ENCODE data around the gene PKHD1.

The PKHD1 gene

DNA sequence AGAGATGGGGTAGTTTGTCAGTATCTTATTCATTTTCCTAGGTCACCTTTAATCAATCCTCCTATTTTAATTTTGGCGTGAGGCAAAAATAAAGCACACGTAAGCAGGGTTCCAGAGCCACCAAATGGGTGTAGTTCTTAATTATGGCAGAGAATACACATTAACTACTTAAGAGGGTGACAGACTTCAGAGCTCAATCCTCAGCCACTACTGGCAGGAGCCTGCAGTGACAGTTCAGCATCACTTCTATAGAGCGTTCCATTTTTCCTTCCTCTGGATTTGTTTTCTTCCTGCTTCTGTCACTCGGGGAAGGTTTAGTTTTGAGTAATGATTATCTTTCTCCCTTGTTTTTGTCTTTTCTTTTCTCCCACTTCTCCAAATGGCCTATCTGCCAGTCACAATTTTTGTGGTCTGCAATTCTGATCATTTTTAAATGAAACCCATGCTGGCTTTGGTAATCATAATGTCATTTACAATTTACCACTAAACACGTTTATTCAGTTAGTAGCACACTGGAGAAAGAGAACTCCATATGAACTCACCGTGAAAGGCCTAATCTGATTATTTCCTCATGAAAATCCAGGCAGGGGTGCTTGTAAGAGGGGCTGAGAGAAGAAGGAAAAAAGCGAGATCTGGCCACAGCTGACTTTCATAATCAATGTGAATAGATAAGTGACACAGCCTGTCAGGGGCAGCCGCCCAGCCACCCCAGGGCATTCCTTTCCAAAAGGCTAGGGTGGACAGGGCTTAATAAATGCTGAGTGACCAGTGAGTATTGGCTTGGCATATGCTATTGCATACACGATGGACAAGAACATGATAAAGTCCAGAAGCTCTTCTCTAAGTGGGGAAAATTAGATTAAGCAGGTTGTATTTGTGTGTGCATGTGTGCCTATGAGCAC is 412.1 kb downstream of the PKHD1 start:
- no peak for TF ChIP-seq CTCF (IDR thresholded peaks at IDR 0.05; ENCODE audit: insufficient read depth, missing control alignments)
- DNase-seq (ENCODE audit: insufficient read length, low spot score) (no peak), FAIRE-seq (no peak)

GRCh38 chr6:51663525-51663924 is 423.9 kb downstream of the PKHD1 start:
- TF ChIP-seq CTCF (IDR thresholded peaks at IDR 0.05; ENCODE audit: insufficient read depth, missing control alignments), result no peak
- FAIRE-seq, result no peak
- no peak for DNase-seq (ENCODE audit: insufficient read length, low spot score)

DNA sequence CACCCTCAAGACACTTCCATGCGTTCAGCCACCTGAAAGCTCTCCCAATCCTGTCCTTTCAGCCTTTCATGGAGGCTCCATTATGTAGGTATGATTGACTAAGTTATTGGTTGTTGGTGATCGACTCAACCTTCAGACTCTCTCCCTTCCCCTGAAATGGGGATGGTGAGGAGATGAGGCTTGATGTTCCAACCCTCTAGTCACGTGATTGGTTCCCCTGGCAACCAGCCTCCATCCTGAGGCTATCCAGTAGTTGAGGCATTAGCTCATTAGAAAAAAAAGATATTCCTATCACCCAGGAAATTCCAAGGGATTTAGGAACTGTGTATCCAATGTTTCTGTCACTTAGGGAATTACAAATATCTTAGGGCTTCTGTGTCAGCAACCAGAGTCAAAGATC is 426.6 kb downstream of the PKHD1 start:
- no peak for FAIRE-seq
- no peak for DNase-seq (ENCODE audit: insufficient read length, low spot score)
- no peak for TF ChIP-seq CTCF (IDR thresholded peaks at IDR 0.05; ENCODE audit: insufficient read depth, missing control alignments)

DNA sequence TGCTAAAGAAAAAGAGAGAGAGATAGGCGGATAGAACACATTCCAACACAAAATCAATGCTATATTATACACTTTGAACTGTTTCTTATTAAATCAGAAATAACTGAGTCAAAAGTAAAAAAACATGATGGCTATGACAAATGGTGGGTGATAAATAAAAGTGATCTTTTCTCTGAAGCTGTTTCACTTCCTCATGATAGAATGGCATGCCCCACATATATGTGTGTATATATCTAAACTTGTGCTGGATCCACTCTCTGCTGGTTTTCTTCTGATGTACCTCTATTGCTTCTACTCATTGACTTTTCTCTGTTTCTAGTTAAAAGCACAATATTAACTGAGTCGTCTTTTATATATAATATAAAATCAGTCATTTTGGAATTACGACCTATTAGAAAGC is 429.9 kb downstream of the PKHD1 start:
- no peak for DNase-seq (ENCODE audit: insufficient read length, low spot score)
- TF ChIP-seq CTCF (IDR thresholded peaks at IDR 0.05; ENCODE audit: insufficient read depth, missing control alignments), result no peak
- no peak for FAIRE-seq

- no peak for TF ChIP-seq CTCF (IDR thresholded peaks at IDR 0.05; ENCODE audit: insufficient read depth, missing control alignments)
- no peak for FAIRE-seq
- no peak for DNase-seq (ENCODE audit: insufficient read length, low spot score)
These were observed 431.9 kb downstream of the PKHD1 start for GRCh38 chr6:51655517-51655916.

- no peak for DNase-seq (ENCODE audit: insufficient read length, low spot score)
- no peak for TF ChIP-seq CTCF (IDR thresholded peaks at IDR 0.05; ENCODE audit: insufficient read depth, missing control alignments)
These were observed 432.8 kb downstream of the PKHD1 start for GRCh38 chr6:51654647-51655046.

GRCh38 chr6:51651132-51651817 is 436.1 kb downstream of the PKHD1 start:
- DNase-seq (ENCODE audit: insufficient read length, low spot score), result no peak
- no peak for FAIRE-seq
- no peak for TF ChIP-seq CTCF (IDR thresholded peaks at IDR 0.05; ENCODE audit: insufficient read depth, missing control alignments)

More at GRCh38 chr6:51654647-51655046, 432.8 kb downstream of the PKHD1 start:
- no peak for FAIRE-seq
